GM21381 (cell line): ENCODE measurements around the gene HAPLN2.
A peak's percentile ranks its signal among the peaks of the same experiment; 100 is the strongest.
"Not testable (repeated sequence)": the region's sequence is repeated elsewhere in the genome, so short reads cannot be mapped to it uniquely, and the experiment has no call there.

ENCODE experiments used
- ATAC-seq: cut with Tn5 transposase; IDR thresholded peaks from one replicate; pipeline ENCODE4 v1.9.1; 2021; ENCODE audit warnings: mild to moderate bottlenecking, moderate library complexity; ENCODE audit not compliant: unreplicated experiment

HAPLN2 gene

DNA sequence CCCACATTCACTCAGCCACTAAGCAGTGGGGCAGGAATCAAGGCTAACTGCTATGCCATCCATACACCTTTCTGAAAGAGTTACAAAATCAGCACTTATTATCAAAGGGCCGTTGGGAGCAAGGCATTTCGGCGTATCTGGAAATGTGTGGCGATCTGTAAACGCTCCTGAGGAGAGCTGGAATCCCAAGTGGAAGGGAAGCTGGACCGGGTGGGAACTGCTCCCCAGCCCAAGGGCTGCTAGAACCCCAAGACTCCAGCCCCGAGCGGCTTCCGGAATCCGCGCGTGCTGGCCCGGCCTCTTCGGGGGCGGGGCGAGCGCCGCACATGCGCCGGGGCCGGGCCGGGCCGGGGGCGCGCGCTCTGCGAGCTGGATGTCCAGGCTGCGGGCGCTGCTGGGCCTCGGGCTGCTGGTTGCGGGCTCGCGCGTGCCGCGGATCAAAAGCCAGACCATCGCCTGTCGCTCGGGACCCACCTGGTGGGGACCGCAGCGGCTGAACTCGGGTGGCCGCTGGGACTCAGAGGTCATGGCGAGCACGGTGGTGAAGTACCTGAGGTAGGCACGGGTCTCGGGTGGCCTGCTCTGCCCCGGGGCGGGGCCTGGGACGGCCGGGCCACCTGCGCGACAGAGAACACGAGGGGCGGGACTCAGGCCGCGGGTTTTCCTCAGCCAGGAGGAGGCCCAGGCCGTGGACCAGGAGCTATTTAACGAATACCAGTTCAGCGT lies 27.6 kb upstream of the HAPLN2 start, which contains the start of gene NAXE:
Gene NAXE, plus strand, starts transcription at position 345 of the 726 bp plus-strand sequence. Its CDS starts 29 bp downstream, at position 374.
- ATAC-seq, result peak; percentile 91

DNA sequence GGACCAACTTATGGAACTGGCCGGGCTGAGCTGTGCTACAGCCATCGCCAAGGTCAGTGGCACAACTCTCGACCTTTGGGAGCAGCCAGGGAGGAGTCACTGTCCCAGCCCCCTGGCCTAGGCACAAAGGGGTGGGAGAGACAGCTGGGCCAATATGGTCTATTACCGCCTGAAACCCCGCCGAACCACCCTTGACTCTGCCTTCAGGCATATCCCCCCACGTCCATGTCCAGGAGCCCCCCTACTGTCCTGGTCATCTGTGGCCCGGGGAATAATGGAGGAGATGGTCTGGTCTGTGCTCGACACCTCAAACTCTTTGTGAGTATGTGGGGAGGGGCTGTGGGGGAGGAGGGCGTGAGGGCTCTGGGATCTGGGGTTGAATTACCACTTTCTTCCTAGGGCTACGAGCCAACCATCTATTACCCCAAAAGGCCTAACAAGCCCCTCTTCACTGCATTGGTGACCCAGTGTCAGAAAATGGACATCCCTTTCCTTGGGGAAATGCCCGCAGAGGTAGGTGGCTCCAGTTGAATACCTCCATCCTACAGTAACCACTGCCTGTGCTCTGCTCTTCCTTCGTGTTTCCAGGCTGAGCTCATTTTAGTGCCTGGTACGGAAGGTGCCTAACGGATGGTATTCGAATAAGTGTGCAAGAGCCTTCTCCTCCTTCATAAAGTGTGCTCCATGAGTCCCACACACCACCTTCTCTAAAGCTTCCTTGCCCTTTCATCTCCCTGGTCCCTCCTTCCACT lies 26.9 kb upstream of the HAPLN2 start:
- ATAC-seq, result no peak

DNA sequence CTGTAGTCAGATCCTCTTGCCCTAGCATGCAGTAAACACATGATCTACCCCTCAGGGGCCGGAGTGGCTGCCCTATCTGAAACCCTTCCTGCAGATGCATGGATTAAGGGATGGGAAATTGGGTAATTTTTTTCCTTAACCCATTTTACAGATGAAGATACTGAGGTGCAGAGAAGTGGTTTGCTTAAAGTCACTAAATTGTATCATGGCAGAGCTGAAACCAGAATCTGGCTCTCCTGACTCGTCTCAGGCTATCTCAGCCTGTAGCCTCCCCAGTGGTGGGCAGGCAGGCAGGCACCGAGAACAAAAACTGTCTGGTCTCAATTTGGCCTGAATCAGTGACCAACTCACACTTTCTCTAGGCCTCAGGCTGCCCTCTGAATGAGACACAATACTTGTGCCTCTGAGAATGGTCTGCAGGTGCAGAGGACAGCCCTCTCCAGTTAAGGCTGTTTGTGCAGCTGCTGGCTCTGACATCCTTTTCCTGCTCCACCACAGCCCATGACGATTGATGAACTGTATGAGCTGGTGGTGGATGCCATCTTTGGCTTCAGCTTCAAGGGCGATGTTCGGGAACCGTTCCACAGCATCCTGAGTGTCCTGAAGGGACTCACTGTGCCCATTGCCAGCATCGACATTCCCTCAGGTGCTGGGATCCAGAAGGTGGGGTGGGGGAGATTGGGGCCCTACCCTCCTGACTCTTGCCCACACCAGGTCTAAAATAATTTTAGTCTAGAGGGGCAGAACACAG lies 26.1 kb upstream of the HAPLN2 start:
- no peak for ATAC-seq

DNA sequence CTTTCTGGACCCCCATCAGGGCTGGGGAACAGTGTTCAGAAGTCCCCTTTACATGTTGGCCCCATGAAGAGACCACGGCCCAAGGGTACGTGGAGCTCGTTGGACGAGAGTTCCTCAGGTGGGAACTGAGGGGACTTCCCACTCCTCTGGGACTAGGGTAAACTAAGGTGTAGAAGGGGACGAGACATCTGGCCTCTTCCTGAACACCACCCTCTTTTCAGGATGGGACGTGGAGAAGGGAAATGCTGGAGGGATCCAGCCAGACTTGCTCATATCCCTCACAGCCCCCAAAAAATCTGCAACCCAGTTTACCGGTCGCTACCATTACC lies 25.6 kb upstream of the HAPLN2 start:
- ATAC-seq, result no peak

DNA sequence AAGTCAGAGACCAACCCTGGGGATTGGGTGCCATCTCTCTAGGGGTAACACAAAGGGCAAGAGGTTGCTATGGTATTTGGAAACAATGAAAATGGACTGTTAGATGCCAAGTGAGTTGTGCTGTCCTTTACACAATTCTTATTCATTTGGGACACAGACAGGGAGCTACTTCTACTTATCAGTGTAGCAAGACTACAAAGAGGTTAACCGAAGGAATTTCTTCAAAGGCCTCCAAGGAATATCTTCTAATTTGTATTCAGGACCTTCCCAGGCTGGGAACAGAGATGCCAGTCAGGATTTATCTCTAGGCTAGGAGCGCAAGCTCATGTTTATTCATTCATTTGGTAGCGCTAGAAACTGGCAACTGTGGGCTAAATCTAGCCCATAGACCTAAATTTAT lies 25.0 kb upstream of the HAPLN2 start:
- ATAC-seq, result no peak

DNA sequence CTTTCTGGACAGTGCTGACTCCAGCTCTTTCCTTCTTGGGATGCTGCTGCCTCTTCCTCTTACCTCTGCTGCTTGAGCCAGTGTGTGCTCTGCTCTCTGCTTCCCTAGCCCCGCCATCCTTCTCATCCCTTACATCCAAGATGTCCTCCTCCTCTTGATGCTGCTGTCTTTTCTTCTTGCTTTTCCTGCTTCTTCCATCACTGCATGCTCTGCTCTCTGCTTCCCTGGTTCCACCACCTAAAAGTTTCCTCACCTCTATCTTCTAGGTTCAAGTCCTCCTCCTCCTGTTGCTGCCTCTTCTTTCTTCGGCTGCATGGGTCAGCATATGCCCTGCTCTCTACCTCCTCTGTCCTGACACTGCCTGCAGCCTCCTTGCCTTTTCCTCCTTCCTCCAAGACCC lies 24.2 kb upstream of the HAPLN2 start:
- ATAC-seq, result no peak

DNA sequence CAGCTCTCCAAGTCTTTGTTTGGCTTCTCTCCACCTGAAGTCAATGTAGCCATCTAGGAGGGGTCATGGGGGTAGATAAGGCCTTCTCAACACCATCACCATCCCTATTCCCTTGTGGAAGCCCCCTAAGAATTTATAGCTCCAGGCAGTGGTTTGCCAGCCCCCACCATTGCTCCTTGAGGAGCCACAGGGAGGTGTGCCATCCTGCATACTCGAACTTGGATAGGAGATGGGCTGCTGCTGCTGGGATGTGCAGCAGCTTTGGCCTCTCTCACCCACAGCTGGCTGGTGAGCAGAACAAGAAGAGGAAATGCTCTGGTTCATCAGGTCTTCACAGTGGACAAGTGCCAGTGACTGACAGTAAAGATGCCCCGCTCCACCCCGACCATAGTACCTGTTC lies 22.8 kb upstream of the HAPLN2 start:
- ATAC-seq, result no peak

DNA sequence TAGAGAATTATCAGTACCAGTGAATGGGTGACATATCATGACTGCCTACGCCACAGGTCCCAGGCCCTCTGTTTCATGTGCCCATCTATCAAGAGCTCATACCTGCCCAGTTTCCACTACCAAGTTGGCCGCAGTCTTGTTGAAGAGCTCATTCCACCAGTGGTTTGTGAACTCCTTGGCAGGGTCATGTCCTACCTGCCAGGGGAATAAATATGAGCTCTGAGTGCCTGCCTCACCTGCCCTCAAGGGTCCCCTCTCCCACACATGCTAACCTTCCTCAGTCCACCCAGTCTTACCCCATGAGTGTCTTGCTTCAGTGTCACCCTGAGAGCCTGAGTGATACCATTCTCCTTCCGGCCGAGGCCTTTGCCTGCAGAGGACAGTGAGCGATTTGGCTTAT lies 21.1 kb upstream of the HAPLN2 start:
- ATAC-seq, result no peak

DNA sequence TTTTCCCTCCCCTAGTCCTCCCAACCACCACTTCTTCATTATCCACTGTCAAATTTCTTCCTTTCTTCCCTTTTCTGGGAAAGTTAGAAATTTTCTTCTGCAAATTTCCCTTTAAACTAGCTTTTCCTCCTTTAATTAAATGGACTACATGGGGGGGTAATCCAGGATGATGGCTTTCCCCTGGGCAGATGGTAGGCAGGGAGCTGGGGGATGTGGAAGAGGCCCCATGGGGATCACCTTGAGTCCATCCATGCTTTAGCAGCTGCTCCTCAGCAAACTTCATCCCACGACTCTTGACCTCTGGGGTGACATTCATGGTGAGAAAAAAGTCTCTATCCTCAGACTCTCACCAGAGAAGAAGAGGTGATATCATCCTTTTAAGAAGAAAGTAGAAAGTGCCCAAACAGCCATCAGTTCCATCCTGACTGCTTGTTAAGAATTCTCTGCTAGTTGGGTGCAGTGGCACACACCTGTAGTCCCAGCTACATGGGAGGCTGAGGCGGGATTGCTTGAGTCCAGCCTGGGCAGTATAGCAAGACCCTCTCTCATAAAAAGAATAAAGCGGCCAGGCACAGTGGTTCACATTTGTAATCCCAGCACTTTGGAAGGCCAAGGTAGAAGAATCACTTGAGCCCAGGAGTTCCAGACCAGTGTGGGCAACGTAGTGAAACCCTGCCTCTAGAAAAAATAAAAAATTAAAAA lies 20.3 kb upstream of the HAPLN2 start:
- no peak for ATAC-seq

DNA sequence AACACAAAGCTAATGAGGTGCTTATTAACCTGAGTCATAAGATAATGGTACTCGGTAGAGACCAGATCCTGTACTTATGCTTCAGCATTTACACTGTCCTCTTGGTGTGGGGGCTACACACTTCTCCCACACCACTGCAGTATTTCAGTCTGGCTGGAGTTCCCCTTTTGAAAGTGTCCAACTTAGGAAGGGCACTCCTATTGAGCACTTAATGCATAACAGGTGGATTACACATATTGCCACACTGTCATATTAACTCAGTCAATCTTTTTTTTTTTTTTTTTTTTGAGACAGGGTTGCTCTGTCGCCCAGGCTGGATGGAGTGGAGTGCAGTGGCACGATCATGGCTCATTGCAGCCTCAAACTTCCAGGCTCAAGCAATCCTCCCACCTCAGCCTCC lies 19.4 kb upstream of the HAPLN2 start:
- no peak for ATAC-seq

DNA sequence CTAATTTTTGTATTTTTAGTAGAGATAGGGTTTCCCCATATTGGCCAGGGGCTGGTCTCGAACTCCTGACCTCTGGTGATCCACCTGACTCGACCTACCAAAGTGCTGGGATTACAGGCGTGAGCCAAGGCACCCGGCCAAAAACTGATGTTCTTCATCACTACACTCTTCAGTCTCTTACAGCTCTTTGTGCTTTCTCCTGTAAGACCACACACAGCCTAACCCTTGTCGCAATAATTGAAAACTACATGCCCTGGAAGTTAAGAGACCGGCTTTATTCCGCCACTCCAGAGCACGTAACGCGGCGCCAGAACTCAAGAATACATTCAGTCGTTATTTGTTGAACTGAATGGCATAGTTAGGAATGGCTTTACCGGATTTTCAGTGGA lies 18.5 kb upstream of the HAPLN2 start:
- ATAC-seq, result no peak

DNA sequence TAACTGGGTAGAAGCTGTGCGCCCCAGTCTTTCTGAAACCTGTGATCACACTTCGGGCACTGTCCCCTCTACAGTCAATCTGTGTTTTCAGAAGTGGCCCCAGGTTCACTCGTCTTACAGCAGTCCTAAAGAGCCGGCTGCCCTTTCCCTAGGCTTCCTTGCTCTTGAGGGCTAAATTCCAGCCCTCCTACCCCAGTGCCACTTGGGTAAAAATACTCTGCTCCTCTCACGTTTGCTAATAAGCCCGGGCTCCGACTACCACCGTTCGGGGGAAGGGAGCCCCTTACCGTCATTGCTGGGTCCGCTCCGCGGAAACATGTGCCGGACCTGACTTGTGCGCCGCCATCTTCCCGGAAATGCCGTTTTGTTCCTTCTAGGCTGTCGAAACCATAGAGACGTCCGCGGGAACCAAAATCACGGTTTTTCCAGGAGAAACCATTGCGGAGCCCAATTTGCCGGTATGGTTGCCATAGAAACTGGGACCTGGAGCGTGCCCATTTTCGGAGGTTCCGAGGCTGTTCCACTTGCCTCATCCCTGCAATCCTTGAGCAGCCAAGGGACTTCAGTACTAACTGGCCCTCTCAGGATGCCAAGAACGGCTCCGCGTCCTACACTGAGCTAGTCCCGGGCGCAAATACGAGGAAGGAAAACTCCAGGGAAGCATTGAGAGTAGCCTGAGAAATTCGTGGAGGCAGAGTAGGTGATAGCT lies 17.9 kb upstream of the HAPLN2 start, which contains the start of gene GPATCH4:
Gene GPATCH4, minus strand, starts transcription at position 358 of the 709 bp plus-strand sequence.
- peak; percentile 67 for ATAC-seq

DNA sequence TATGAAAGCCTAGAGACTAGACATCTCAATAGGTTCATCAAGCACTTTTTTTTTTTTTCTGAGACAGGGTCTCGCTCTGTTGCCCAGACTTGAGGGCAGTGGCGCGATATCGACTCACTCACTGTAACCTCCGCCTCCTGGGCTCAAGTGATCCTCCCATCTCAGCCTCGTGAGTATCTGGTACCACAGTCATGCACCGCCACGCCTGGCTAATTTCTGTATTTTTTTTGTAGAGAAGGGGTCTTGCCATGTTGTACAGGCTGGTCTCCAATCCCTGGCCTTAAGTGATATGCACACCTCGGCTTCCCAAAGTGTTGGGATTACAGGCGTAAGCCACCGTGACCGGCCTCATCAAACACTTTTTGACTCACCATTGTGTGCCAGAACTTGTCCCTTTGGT lies 17.3 kb upstream of the HAPLN2 start:
- ATAC-seq, result peak; percentile 13

DNA sequence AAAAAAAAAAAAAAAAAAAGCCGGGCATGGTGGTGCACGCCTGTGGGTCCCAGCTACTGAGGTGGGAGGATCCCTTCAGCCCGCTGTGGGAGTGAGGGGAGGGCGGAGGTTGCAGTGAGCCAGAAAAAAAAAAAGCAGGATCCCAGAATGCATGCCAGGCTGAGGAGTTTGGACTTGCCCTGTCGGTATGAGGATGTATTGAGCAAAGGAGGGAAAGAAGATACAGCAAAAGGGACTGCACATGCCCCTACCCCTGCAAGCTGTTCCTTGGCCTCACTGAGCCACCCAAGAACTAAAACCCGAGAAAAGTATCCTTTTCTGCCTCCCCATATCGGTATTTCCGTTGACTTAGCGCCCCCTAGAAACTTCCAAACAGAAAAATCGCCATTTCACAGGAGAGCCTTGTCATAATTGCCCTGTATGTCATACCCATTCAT lies 16.6 kb upstream of the HAPLN2 start:
- ATAC-seq, result no peak

DNA sequence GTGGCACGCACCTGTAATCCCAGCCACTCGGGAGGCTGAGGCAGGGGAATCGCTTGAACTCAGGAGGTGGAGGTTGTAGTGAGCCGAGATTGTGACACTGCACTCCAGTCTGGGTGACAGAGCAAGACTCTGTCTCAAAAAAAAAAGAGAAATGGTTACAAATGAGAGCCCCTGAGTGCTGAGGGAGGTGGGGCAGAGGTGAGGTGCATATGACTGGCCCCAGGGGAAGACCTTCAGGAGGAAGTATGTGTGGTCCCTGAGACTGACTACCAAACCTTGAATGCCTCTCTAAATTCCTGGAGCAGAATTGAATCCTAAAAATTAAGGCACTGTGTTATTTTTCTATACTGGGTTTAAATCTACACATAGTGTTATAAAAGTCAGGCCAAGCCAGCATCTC lies 11.9 kb upstream of the HAPLN2 start:
- ATAC-seq, result not testable (repeated sequence)

DNA sequence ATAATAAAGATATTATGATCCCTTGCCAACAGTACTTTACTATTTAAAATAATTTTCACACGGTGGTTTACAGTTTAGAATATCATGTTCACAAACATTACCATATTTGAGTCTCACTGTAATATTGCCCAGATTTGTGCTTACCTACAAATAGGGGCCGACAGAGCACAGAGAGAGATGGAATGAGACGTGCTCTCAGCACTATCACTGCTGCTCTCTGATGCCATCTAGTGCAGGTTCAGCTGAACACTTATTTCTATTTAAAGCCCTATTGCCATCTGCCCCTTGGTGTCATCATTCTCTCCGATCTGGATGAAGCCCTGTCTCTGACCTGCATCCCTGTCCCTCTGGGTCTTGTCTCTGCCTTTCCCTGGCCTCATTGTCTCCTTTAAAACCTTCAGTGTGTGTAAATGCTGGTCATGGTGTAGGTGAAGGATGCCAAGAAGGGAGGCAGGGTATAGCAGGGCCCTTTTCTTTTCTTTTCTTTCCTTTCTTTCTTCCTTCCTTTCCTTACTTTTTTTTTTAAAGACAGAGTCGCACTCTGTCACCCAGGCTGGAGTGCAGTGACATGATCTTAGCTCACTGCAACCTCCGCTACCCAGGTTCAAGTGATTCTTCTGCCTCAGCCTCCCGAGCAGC lies 11.1 kb upstream of the HAPLN2 start:
- no peak for ATAC-seq

DNA sequence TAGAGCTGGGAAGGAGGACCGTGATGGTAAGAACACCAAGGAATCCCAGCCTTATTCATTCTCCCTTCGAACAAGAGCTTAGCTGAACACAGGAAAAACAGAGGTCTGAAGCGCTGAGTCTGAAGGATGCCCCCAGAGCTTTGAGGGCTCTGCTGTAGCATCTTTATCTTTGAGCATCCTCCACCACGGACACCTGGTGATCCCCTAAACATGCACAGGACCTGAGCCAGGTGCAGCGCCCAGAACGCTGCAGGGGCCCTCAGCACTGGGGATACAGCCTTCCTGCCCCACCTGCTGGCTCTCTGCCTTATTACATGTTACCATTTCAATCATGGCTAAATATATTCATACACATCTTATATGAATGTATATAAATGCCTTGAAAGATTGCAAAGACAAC lies 10.2 kb upstream of the HAPLN2 start:
- ATAC-seq, result no peak

DNA sequence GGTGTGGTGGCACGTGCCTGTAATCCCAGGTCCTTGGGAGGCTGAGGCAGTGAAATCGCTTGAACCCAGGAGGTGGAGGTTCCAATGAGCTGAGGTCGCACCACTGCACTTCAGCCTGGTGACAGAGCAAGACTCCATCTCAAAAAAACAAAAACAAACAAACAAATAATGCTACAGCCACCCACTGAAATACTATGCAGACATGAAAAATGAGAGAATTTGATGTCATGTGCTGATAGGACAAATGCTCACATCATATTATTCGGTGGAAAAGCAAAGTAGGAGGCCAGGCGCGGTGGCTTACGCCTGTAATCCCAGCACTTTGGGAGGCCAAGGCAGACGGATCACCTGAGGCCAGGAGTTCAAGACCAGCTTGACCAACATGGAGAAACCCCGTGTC lies 9.1 kb upstream of the HAPLN2 start:
- not testable (repeated sequence) for ATAC-seq

DNA sequence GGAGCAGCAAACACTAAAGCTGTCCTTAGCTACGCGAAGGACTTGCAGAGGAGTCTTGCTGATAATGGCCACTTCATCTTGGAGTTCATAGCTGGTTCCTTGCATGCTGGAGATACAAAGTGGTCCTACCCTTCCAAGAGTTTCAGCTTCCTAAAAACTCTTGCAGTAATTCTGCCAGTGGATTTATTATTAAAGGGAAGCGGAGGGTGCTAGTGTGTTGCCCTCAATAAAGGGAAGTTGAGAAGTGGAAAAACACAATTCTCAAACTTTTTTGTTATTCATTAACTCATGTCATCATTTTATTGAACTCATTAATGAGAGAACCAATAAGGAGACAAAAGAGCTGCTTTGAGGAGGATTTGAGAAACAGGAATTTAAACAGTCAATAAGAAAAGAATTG lies 6.5 kb upstream of the HAPLN2 start:
- ATAC-seq, result no peak

DNA sequence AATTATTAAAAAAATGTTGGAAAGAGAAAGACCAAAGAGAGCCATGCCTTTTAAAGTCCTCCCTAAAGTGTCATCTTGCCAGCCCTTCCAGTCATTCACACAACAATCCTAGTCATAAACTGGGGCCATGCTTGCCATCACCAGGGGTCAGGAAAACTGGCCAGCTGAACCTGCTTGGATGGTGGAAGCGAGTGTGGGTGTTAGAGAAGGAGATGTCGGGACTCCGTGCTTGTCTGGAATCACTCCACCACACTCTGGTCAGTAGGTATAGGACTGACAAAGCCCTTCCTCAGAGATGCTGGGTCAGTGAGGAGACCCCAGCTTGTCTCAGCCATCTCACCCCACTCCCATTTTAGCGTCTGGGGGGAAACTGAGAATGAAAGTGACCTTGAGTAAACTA lies 3.3 kb upstream of the HAPLN2 start:
- no peak for ATAC-seq
